ENCODE data around the gene HECTD2.

GRCh38 chr10:91477236-91477635 is 67.1 kb downstream of the HECTD2 start:
- TF ChIP-seq, protein P1, sequence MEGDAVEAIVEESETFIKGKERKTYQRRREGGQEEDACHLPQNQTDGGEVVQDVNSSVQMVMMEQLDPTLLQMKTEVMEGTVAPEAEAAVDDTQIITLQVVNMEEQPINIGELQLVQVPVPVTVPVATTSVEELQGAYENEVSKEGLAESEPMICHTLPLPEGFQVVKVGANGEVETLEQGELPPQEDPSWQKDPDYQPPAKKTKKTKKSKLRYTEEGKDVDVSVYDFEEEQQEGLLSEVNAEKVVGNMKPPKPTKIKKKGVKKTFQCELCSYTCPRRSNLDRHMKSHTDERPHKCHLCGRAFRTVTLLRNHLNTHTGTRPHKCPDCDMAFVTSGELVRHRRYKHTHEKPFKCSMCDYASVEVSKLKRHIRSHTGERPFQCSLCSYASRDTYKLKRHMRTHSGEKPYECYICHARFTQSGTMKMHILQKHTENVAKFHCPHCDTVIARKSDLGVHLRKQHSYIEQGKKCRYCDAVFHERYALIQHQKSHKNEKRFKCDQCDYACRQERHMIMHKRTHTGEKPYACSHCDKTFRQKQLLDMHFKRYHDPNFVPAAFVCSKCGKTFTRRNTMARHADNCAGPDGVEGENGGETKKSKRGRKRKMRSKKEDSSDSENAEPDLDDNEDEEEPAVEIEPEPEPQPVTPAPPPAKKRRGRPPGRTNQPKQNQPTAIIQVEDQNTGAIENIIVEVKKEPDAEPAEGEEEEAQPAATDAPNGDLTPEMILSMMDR (IDR thresholded peaks at IDR 0.05) = no peak
- no peak for TF ChIP-seq POLR2A (IDR thresholded peaks at IDR 0.05)
